NCI-H2196 treated with DMSO at 0.1 percent for 48 hours (cell line): ENCODE results near the gene TM4SF18.
"Not testable (repeated sequence)": the region's sequence is repeated elsewhere in the genome, so short reads cannot be mapped to it uniquely, and the experiment has no call there.

Experiments
- DNase-seq: peaks from one replicate; lab custom pipeline; 2025; ENCODE audit not compliant: unreplicated experiment; lab: John Stamatoyannopoulos, UW

Gene TM4SF18

GRCh38 chr3:149368674-149369497 lies 35.5 kb upstream of the TM4SF18 start:
- peak; percentile 40 for DNase-seq

DNA sequence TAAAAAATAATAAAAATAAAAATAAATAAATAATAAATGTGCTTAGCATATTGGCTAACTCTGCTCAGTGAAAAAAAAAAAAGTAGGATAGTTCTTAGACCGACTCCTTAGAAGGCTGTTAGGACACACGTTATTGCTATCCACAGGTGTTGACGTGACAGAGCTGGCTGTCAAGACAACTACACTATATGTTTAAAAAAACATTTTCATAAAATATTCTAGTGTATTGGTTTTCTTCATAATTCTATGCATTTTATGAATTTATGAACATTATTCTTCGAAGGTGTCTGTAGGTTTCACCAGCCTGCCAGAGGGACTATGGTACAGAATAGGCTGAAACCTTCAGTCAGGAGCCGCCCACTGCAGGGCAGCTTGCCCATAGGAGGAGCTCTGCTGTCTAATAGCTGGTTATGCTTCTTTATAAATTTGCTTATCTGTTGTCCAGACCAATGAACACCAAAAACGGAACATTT lies 34.8 kb upstream of the TM4SF18 start:
- no peak for DNase-seq

DNA sequence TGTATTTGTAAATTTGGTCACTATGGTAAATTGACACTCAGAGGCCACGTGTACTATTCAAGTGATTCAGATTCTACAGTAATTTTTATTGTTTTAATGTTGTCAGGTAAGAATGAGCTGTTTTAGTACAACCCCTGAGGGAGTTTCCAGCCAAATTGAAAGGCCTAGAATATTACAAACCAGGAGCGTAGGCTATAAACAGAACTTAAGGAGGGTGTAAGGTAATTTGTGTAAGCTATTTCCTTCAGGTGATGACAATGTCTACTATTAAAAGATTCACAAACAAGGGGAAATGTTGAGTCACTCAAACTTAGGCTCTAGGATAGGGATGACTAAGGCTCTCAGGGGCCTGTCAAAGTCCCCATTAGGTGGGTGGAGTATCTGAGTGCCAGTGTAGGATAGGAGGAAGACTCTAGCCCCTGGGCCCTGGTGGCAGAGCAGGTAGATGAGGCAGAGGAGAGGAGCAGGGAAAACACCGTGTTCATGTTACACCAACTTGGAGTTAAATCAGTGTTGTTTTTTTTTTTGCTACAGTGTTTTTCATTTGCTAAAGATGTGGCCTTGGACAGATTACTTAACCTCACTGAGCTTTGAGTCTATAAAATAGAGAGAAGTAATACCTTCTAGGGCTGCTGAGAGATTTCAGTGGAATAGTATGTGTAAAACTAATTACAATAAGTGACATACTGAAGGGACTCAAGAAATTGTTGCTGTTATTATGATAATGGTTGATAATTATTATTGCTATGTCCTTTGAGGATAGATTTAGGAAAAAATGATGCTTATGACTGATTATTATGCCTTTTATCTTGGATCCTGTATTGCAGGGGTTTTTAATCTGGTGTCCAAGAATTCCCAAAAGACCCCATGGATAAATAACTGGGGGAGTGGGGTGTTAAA lies 33.8 kb upstream of the TM4SF18 start:
- no peak for DNase-seq

GRCh38 chr3:149366031-149366430 lies 32.6 kb upstream of the TM4SF18 start:
- no peak for DNase-seq

GRCh38 chr3:149364624-149365023 lies 31.2 kb upstream of the TM4SF18 start:
- DNase-seq = no peak

DNA sequence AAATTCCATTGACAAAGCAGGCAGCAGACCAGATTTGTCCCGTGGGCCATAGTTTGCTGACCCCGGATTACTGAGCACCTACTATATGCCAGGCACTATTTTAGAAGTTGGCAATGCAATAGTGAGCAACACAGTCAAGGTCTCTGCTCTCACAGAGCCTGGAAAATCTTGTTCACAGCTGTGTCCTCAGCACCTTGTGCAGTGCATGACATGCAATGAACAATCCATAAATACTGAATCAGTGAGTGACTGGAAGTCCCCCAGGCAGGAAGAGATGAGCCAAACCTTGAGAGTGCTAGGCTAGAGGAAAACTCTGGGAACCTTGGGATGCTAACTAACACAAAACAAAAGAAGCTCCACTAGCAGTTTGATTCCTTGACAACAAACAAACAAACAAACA lies 29.6 kb upstream of the TM4SF18 start:
- no peak for DNase-seq

DNA sequence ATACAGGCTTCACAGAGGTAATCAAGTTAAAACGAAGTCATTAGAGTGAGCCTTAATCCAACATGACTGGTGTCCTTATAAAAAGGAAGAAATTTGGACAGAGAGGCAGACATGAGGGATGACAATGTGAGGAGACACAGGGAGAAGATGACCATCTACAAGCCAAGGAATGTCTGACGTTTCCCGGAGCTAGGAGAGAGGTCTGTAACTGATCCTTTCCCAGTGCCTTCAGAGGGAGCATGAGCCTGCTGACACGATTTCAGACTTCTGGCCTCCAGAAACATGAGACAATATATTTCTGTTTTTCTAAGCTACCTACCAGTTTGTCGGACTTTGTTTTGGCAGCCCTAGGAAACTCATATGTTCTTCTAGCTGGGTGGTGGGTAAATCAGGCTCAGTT lies 28.9 kb upstream of the TM4SF18 start:
- DNase-seq = no peak

- DNase-seq = no peak
Measured at GRCh38 chr3:149356630-149357029, 23.2 kb upstream of the TM4SF18 start.

DNA sequence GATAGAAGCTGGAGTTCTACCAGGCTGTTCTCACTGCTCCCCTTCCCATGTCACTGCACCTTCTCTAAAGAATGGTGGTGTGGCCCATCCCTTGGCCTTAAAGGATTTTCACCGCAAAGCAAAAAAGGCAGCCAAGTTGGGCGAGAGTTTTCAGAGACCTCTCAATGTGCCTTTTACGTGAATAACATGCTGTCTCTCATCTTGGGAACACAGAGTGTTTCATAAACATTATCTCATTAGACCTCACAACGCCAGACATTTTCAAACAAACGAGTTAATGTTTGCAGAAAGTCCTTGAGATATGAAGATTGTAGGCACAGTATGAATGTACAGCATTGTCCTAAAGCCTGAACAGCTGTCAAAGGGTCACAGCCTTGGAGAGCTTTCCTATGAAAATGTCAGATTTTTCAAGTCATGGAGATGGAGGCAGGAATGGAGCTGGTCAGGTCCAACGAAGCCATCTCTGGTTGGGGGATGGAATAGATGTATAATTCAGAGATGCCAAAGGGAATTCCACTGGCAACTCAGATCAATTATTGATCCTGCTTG lies 22.7 kb upstream of the TM4SF18 start:
- DNase-seq = no peak

- no peak for DNase-seq
Measured at GRCh38 chr3:149353581-149354184, 20.2 kb upstream of the TM4SF18 start.

DNA sequence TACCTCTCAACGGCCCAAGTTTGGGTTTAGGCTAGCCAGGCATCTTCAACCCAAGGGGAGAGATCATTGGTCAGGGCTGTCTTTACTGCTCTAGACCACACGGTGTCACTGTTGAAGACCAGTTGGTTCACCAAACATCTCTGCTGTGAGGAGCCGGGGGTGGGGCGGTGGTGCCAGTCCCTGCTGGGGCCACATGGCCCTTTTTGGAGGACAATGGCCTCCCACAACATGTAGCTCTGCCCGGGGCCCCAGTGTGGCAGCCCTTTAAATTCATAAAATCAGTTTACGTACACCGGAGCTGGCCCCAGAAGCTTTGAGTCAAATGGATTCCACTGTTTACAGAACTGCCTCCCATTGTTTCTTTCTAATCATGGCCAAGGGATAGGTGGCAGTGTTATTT lies 19.1 kb upstream of the TM4SF18 start:
- DNase-seq = peak; percentile 38

GRCh38 chr3:149343951-149344350 lies 10.5 kb upstream of the TM4SF18 start:
- no peak for DNase-seq

- DNase-seq = no peak
Measured at GRCh38 chr3:149342413-149343380, 9.3 kb upstream of the TM4SF18 start.

DNA sequence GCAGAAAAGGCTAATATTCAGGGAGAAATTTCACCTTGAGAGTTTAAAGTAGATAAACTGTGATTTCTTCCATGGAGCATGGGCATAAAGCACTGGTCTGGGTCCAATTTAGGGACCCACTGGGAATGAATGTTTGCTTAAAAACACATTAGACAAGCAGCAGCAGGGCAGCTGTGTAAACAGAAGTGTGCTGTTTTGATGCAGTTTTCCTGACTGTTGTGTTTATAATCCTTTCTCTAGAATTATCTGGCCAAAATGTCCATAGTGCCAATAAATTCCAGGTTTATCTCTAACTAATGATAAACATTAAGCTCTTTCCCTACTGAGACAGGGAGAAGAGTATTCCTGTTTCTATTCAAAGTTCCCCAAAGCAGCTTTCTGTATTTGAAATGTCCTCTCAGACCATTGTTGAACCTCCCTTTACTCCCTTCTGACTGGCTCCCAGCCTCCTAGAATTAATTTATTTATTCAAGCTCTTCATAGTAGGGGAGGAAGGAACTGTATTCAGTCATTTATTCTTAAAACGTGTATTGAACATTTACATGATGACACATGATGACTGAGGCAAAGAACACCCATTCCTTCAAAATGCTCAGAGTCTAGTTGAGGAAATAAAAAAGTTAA lies 7.0 kb upstream of the TM4SF18 start:
- DNase-seq = peak; percentile 70

GRCh38 chr3:149339931-149340309 lies 6.5 kb upstream of the TM4SF18 start:
- DNase-seq = peak; percentile 58

GRCh38 chr3:149337486-149337885 lies 4.0 kb upstream of the TM4SF18 start:
- DNase-seq = not testable (repeated sequence)

DNA sequence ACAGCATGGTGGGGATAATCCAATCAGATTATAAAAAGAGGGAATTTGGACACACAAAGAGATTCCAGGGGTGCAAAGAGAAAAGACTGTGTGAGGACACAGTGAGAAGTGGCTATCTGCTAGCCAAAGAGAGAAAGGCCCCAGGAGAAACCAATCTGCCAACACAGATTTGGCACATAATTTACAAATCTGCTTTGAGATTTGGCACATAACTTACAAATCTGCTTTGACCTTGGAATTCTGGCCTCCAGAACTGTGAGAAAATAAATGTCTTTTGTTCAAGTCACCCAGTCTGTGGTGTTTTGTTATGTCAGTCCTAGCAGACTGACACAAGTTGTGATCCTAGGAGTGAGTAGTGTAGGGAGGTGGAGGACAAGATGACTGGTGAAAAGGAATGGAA lies 3.5 kb upstream of the TM4SF18 start:
- no peak for DNase-seq

DNA sequence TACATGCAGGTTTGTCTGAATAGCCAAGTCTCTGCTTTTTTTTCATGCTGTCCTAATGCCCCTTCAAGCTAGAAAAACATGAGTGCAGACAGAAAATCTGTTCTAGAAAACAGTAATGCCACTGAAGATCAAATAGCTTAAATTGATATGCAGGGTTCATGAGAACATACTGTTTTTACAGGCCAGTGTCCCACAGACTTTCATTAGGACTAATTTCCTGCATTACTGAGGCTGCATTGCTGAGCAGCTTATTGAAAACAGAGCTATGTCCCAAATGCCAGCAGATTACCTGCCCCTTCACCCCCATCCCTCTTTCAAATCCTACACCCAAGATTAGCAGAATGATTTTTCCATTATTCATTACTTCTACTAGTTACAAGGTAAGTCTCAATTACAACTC lies 665 bp downstream of the TM4SF18 start:
- DNase-seq = no peak

GRCh38 chr3:149332227-149332765 lies 1.1 kb downstream of the TM4SF18 start:
- no peak for DNase-seq
